ENCODE data around the gene PDE3B. TPM values are rescaled to one million over a fixed set of nuclear protein-coding genes. Genes with fewer than 3 reads are reported as not detected.

PDE3B gene
- total RNA-seq, 1 donor, result 0.36 TPM

GRCh38 chr11:14842002-14842401 lies 198.4 kb downstream of the PDE3B start:
- H3K4me1 ChIP-seq (ENCODE audit: insufficient read depth, low read length), result no peaks in the 10 kb centered on the region
- H3K27ac ChIP-seq (ENCODE audit: low read depth, low read length), result no peak overlapping the region
- H3K36me3 ChIP-seq (ENCODE audit: insufficient read depth, low read length), result no peaks in the 10 kb centered on the region
- no peak overlapping the region for H3K4me3 ChIP-seq (ENCODE audit: insufficient read depth, low read length)
- H4K20me1 ChIP-seq (ENCODE audit: insufficient read depth, low read length), result no peaks in the 10 kb centered on the region
- no peak overlapping the region for H2AFZ ChIP-seq (ENCODE audit: low read length)
- H3K9me3 ChIP-seq (ENCODE audit: low read depth, low read length), result no peaks in the 10 kb centered on the region
- H3K27me3 ChIP-seq (ENCODE audit: insufficient read depth, low read length), result no peaks in the 10 kb centered on the region
- no peak for DNase-seq (ENCODE audit: insufficient read length, low spot score, missing footprints)
- TF ChIP-seq CTCF (IDR thresholded peaks at IDR 0.05; ENCODE audit: extremely low read depth, low read depth, low read length), result no peak
- no peaks in the 10 kb centered on the region for H3K79me2 ChIP-seq (ENCODE audit: insufficient read depth, low read length)
- no peak overlapping the region for H3K4me2 ChIP-seq (ENCODE audit: insufficient read depth, low read length)

GRCh38 chr11:14852571-14853177 lies 209.1 kb downstream of the PDE3B start:
- H3K4me3 ChIP-seq (ENCODE audit: insufficient read depth, low read length), result no peak overlapping the region

GRCh38 chr11:14854057-14854456 lies 210.5 kb downstream of the PDE3B start:
- no peaks in the 10 kb centered on the region for H3K27me3 ChIP-seq (ENCODE audit: insufficient read depth, low read length)
- H3K4me2 ChIP-seq (ENCODE audit: insufficient read depth, low read length), result no peak overlapping the region
- no peaks in the 10 kb centered on the region for H4K20me1 ChIP-seq (ENCODE audit: insufficient read depth, low read length)
- no peaks in the 10 kb centered on the region for H3K36me3 ChIP-seq (ENCODE audit: insufficient read depth, low read length)
- no peak for DNase-seq (ENCODE audit: insufficient read length, low spot score, missing footprints)
- H3K4me3 ChIP-seq (ENCODE audit: insufficient read depth, low read length), result no peak overlapping the region
- H2AFZ ChIP-seq (ENCODE audit: low read length), result no peak overlapping the region
- no peak overlapping the region for H3K27ac ChIP-seq (ENCODE audit: low read depth, low read length)
- H3K4me1 ChIP-seq (ENCODE audit: insufficient read depth, low read length), result no peaks in the 10 kb centered on the region
- no peak for TF ChIP-seq CTCF (IDR thresholded peaks at IDR 0.05; ENCODE audit: extremely low read depth, low read depth, low read length)
- H3K79me2 ChIP-seq (ENCODE audit: insufficient read depth, low read length), result no peaks in the 10 kb centered on the region
- no peaks in the 10 kb centered on the region for H3K9me3 ChIP-seq (ENCODE audit: low read depth, low read length)

More at GRCh38 chr11:14852571-14853177, 209.1 kb downstream of the PDE3B start:
- no peak overlapping the region for H3K4me2 ChIP-seq (ENCODE audit: insufficient read depth, low read length)
- H3K27ac ChIP-seq (ENCODE audit: low read depth, low read length), result no peak overlapping the region
- no peaks in the 10 kb centered on the region for H4K20me1 ChIP-seq (ENCODE audit: insufficient read depth, low read length)
- no peak for DNase-seq (ENCODE audit: insufficient read length, low spot score, missing footprints)
- H3K9me3 ChIP-seq (ENCODE audit: low read depth, low read length), result no peaks in the 10 kb centered on the region
- H3K27me3 ChIP-seq (ENCODE audit: insufficient read depth, low read length), result no peaks in the 10 kb centered on the region
- no peak overlapping the region for H2AFZ ChIP-seq (ENCODE audit: low read length)
- no peak for TF ChIP-seq CTCF (IDR thresholded peaks at IDR 0.05; ENCODE audit: extremely low read depth, low read depth, low read length)
- H3K79me2 ChIP-seq (ENCODE audit: insufficient read depth, low read length), result no peaks in the 10 kb centered on the region
- no peaks in the 10 kb centered on the region for H3K4me1 ChIP-seq (ENCODE audit: insufficient read depth, low read length)
- no peaks in the 10 kb centered on the region for H3K36me3 ChIP-seq (ENCODE audit: insufficient read depth, low read length)

DNA sequence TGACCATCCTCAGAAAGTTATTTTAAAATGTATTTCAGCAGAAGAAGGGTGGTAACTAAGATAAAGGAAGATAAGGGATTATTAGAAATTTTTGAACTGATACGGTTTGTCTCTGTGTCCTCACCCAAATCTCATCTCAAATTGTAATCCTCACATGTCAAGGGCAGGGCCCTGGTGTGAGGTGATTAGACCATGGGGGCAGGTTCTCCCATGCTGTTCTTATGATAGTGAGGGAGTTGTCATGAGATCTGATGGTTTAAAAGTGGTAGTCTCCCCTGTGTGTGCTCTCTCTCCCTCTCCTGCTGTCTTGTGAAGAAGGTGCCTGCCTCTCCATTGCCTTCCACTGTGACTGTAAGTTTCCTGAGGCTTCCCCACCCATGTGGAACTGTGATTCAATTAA lies 212.3 kb downstream of the PDE3B start:
- TF ChIP-seq CTCF (IDR thresholded peaks at IDR 0.05; ENCODE audit: extremely low read depth, low read depth, low read length), result no peak
- Histone ChIP-seq H3K27ac (ENCODE audit: low read depth, low read length) (no peak overlapping the region), H3K4me2 (ENCODE audit: insufficient read depth, low read length) (no peak overlapping the region), H2AFZ (ENCODE audit: low read length) (no peak overlapping the region), H3K27me3 (ENCODE audit: insufficient read depth, low read length) (no peaks in the 10 kb centered on the region), H3K4me3 (ENCODE audit: insufficient read depth, low read length) (no peak overlapping the region), H3K9me3 (ENCODE audit: low read depth, low read length) (no peaks in the 10 kb centered on the region), H4K20me1 (ENCODE audit: insufficient read depth, low read length) (no peaks in the 10 kb centered on the region), H3K36me3 (ENCODE audit: insufficient read depth, low read length) (no peaks in the 10 kb centered on the region), H3K79me2 (ENCODE audit: insufficient read depth, low read length) (no peaks in the 10 kb centered on the region), H3K4me1 (ENCODE audit: insufficient read depth, low read length) (no peaks in the 10 kb centered on the region)
- DNase-seq (ENCODE audit: insufficient read length, low spot score, missing footprints), result no peak

All from osteoblast (primary cell).